ENCODE results near the gene COL9A1. TPM values are rescaled to one million over a fixed set of nuclear protein-coding genes. Genes with fewer than 3 reads are reported as not detected.

Gene COL9A1
- total and polyA plus RNA-seq, 2 of the 4 experiments (the other 2 are of a cell fraction): not detected

GRCh38 chr6:70180183-70180900 is 122.5 kb downstream of the COL9A1 start:
- Histone ChIP-seq H3K4me1 (ENCODE audit: control insufficient read depth, insufficient read depth, low read length) (no peaks in the 10 kb centered on the region), H2AK5ac (ENCODE audit: low read depth, low read length) (no peak overlapping the region), H3K4ac (ENCODE audit: low read depth, low read length) (no peak overlapping the region), H2BK20ac (ENCODE audit: low read depth, low read length) (no peak overlapping the region), H2BK120ac (ENCODE audit: low read depth, low read length) (no peak overlapping the region), H4K20me1 (ENCODE audit: insufficient read depth, low read length) (no peaks in the 10 kb centered on the region), H3K36me3 (ENCODE audit: control insufficient read depth, insufficient read depth, low read length) (no peaks in the 10 kb centered on the region), H4K8ac (ENCODE audit: low read depth in 2 of 2, low read length in 2 of 2) (no peak overlapping the region), H3K9ac (ENCODE audit: low read depth, low read length) (no peak overlapping the region), H3K27me3 (ENCODE audit: control insufficient read depth, insufficient read depth, low read length) (no peaks in the 10 kb centered on the region), H3K9me1 (ENCODE audit: insufficient read depth, low read length) (no peaks in the 10 kb centered on the region), H2AFZ (replicated peaks; ENCODE audit: low read length, poor library complexity) (no peak overlapping the region), H2BK5ac (ENCODE audit: low read depth, low read length, poor library complexity, severe bottlenecking) (no peak overlapping the region), H4K5ac (ENCODE audit: low read depth, low read length) (no peak overlapping the region), H3K9me3 (ENCODE audit: control insufficient read depth, insufficient read depth, low read length) (no peaks in the 10 kb centered on the region), H3K79me1 (ENCODE audit: low read depth in 1 of 2, low read length in 2 of 2) (no peaks in the 10 kb centered on the region), H2BK15ac (ENCODE audit: low read depth, low read length) (no peak overlapping the region), H4K91ac (ENCODE audit: insufficient read depth, low read depth, low read length) (no peak overlapping the region), H3K14ac (replicated peaks; ENCODE audit: low read depth, low read length) (no peak overlapping the region), H3K27ac (ENCODE audit: insufficient read depth, low read length) (no peak overlapping the region), H2AK9ac (replicated peaks; ENCODE audit: low read depth, low read length, poor library complexity) (no peak overlapping the region), H3K56ac (ENCODE audit: extremely low read depth, insufficient read depth, low read length) (no peak overlapping the region), H3K23ac (ENCODE audit: low read depth, low read length) (no peak overlapping the region), H3K18ac (ENCODE audit: low read depth, low read length) (no peak overlapping the region), H3K4me2 (ENCODE audit: low read depth, low read length) (no peak overlapping the region), H3K4me3 (ENCODE audit: insufficient read depth, low read depth, low read length) (no peak overlapping the region)
- ATAC-seq (ENCODE audit: low read depth) (no peak), DNase-seq (no peak)
- ChIA-PET POLR2A (ENCODE audit: unreplicated experiment) (no interaction called here), CTCF (no interaction called here)
- dilution Hi-C loops (cut with HindIII; ENCODE audit: low sequenced_read_pairs, unreplicated experiment) (no loop called here), in situ Hi-C loops (cut with MboI; ENCODE audit: low sequenced_read_pairs) (no loop called here), intact Hi-C loops (cut with micrococcal nuclease) (no loop called here)
- BruUV-seq (replicated peaks): no TSS peak
- no peak for TF ChIP-seq BHLHE40 (IDR thresholded peaks at IDR 0.05; ENCODE audit: low read depth, low read length)
- TF ChIP-seq CEBPB (IDR thresholded peaks at IDR 0.05; ENCODE audit: low read depth, low read length): no peak
- TF ChIP-seq MXI1 (IDR thresholded peaks at IDR 0.05; ENCODE audit: borderline replicate concordance, low read depth, low read length): no peak
- no peak for TF ChIP-seq RFX5 (IDR thresholded peaks at IDR 0.05; ENCODE audit: low read depth, low read length)
- peak; percentile 43; the same call in 1 of the 2 replicates for TF ChIP-seq MAFK (IDR thresholded peaks at IDR 0.05; ENCODE audit: low read depth, low read length)
- TF ChIP-seq SMC3 (IDR thresholded peaks at IDR 0.05; ENCODE audit: low read depth, low read length): no peak
- no CpG with 5 or more reads among the region's 2 CpGs for WGBS, 2 experiments (ENCODE audit: extremely low coverage in 2 of 2, insufficient read length in 1 of 2)
